Ishikawa (cell line): ENCODE results near the gene SEMA3A.

ENCODE experiments used
- CEBPB ChIP-seq: IDR thresholded peaks from 2 replicates; pipeline ENCODE4 v1.6.1; 2012
- CREB1 ChIP-seq: IDR thresholded peaks from 2 replicates; pipeline ENCODE4 v1.6.1; 2012; ENCODE audit warnings: low read depth
- EGR1 ChIP-seq: IDR thresholded peaks from 2 replicates; pipeline ENCODE4 v1.6.1; 2012
- EP300 ChIP-seq: IDR thresholded peaks from 2 replicates; pipeline ENCODE4 v1.6.1; 2012; ENCODE audit warnings: borderline replicate concordance
- FOXM1 ChIP-seq: IDR thresholded peaks from 2 replicates; pipeline ENCODE4 v1.6.1; 2012; ENCODE audit warnings: low read depth, borderline replicate concordance
- MAX ChIP-seq: IDR thresholded peaks from 2 replicates; pipeline ENCODE4 v1.6.1; 2012
- NFIC ChIP-seq: IDR thresholded peaks from 2 replicates; pipeline ENCODE4 v1.6.1; 2012
- RAD21 ChIP-seq: IDR thresholded peaks from 2 replicates; pipeline ENCODE4 v1.6.1; 2012; ENCODE audit warnings: low read depth
- REST ChIP-seq: IDR thresholded peaks from 2 replicates; pipeline ENCODE4 v1.6.1; 2012; ENCODE audit warnings: low read depth, mild to moderate bottlenecking
- TAF1 ChIP-seq: IDR thresholded peaks from 2 replicates; pipeline ENCODE4 v1.6.1; 2012; ENCODE audit warnings: low read depth, mild to moderate bottlenecking
- TCF12 ChIP-seq: IDR thresholded peaks from 2 replicates; pipeline ENCODE4 v1.6.1; 2012; ENCODE audit warnings: low read depth
- TEAD4 ChIP-seq: IDR thresholded peaks from 2 replicates; pipeline ENCODE4 v1.6.1; 2012
- USF1 ChIP-seq: IDR thresholded peaks from 2 replicates; pipeline ENCODE4 v1.6.1; 2012
- YY1 ChIP-seq: IDR thresholded peaks from 2 replicates; pipeline ENCODE4 v1.6.1; 2012; ENCODE audit warnings: low read depth
- ZBTB7A ChIP-seq: IDR thresholded peaks from 2 replicates; pipeline ENCODE4 v1.6.1; 2012; ENCODE audit warnings: low read depth

The SEMA3A gene

DNA sequence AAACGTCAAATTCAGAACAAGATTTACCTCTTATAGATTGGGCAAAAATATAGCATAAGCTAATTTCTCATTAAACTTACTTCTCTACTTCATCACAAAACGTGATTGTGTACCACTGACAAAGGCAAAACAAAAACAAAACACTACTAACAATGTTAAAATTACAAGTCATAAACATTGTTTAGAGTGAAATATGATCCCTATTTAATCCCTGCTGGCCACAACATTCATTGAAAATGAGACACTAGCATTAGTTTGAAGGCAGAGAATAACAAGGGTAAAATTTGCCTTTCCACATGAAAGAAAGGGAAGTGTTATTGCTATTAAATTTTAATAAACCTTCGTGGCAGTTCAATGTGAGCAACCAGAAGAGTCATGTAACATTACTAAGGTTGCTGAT is 45.0 kb downstream of the SEMA3A start:
- TF ChIP-seq NFIC (no peak), USF1 (no peak), EGR1 (no peak), MAX (no peak), EP300 (no peak), CREB1 (no peak), YY1 (no peak), ZBTB7A (no peak), REST (no peak), RAD21 (no peak), CEBPB (no peak), TEAD4 (no peak), FOXM1 (no peak), TAF1 (no peak), TCF12 (no peak)

DNA sequence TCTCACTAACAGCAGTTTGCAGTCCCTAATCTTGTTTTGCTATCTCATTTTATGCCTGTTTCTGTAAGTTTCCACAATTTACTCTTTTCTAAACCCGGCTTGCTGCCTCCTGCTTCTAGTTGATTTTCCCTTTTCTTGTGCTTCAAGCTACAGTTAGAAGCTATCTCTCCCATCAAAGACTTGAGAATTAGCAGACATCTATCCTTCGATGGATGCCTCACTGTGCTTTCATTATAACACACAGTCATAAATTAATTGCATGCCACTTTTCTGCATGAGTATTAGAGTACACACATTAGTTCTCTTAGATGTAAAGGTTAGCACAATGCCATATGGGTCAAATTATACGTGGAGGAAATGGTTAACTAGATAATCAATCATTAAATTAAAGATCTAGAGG is 48.7 kb downstream of the SEMA3A start:
- TF ChIP-seq CREB1 (no peak), EGR1 (no peak), YY1 (no peak), TCF12 (no peak), FOXM1 (no peak), NFIC (no peak), TEAD4 (no peak), EP300 (no peak), ZBTB7A (no peak), CEBPB (no peak), USF1 (no peak), MAX (no peak)

DNA sequence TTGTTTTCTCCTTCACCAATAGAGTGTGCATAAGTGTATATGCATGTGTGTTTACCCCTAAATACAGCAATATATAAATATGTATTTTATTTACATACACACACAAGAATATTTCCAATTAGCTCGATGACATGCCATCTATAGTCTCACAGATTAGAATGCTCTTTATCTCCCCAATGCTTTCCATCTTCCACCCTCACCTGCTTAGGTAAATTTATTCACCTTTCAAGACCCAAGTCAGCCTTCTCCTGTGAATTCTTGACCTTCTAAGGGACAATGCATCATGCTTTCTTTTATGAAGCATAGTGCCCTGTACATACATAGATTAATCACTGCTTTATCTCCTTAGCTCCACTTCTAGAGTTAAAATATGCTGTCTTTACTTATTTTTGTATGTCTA is 49.7 kb downstream of the SEMA3A start:
- no peak for TF ChIP-seq TCF12
- TF ChIP-seq TAF1 = no peak
- no peak for TF ChIP-seq TEAD4
- no peak for TF ChIP-seq EGR1
- TF ChIP-seq MAX = no peak
- no peak for TF ChIP-seq RAD21
- TF ChIP-seq CREB1 = no peak

DNA sequence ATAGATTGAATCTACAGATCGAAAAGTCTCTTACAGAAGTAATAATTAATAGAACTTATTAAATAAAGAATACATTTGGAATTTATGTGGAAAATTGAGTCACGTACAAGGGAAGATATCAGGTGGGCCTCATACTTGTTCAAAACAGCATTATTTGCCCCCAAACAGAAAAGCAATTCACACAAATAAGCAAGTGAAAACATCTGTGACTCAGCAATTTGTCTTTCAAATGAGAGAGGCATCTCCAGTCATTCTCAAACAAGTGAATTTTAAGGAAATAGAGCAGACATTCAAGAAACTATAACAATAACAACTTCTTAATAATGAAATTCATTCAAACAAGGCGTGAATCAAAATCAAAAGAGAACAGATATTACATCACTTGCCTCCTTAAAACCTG is 50.1 kb downstream of the SEMA3A start:
- TF ChIP-seq USF1 (no peak), ZBTB7A (no peak), EGR1 (no peak), MAX (no peak), YY1 (no peak), CEBPB (no peak), NFIC (no peak), FOXM1 (no peak), REST (no peak), EP300 (no peak), TCF12 (no peak), RAD21 (no peak), CREB1 (no peak), TAF1 (no peak), TEAD4 (no peak)

DNA sequence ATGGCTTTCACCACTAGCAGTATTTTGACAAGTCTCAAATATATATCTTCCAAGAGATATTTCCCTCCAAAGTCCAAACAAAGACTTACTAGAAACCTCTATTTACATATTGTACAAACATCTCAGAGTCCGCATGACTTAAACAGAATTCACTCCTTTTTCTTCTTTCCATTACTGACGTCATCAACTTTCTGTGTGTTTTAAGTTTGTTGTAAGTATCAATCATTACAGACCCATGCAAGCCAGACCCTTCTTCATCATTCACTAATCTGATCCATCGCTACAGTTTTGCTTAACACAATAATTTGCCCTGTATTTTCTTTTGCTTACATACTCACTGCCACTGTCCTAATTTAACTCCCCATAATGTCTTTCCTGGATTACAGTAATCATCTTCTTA is 51.9 kb downstream of the SEMA3A start:
- no peak for TF ChIP-seq MAX
- TF ChIP-seq CEBPB = no peak
- no peak for TF ChIP-seq RAD21
- TF ChIP-seq TEAD4 = no peak
- no peak for TF ChIP-seq USF1
- no peak for TF ChIP-seq EGR1
- TF ChIP-seq YY1 = no peak
- TF ChIP-seq ZBTB7A = no peak
- TF ChIP-seq TCF12 = no peak
- TF ChIP-seq EP300 = no peak
